ENCODE results near the gene PDE2A.

PDE2A gene

GRCh38 chr11:72683782-72684200 lies 9.6 kb upstream of the PDE2A start:
- peak; percentile 55 for DNase-seq (ENCODE audit: low read depth)

GRCh38 chr11:72682858-72683243 lies 8.6 kb upstream of the PDE2A start:
- no peak for DNase-seq (ENCODE audit: low read depth)

- no peak for DNase-seq (ENCODE audit: low read depth)
Observed at GRCh38 chr11:72682238-72682857, 8.1 kb upstream of the PDE2A start.

- no peak for DNase-seq (ENCODE audit: low read depth)
Observed at GRCh38 chr11:72681226-72682153, 7.3 kb upstream of the PDE2A start.

GRCh38 chr11:72680624-72681158 lies 6.5 kb upstream of the PDE2A start:
- no peak for DNase-seq (ENCODE audit: low read depth)

GRCh38 chr11:72679869-72680268 lies 5.6 kb upstream of the PDE2A start:
- no peak for DNase-seq (ENCODE audit: low read depth)

GRCh38 chr11:72678524-72678923 lies 4.3 kb upstream of the PDE2A start:
- DNase-seq (ENCODE audit: low read depth), result no peak

- DNase-seq (ENCODE audit: low read depth), result peak; percentile 39
Observed at GRCh38 chr11:72676861-72677341, 2.7 kb upstream of the PDE2A start.

- no peak for DNase-seq (ENCODE audit: low read depth)
Observed at GRCh38 chr11:72675221-72675620, 999 bp upstream of the PDE2A start.

GRCh38 chr11:72673284-72673942 lies 809 bp downstream of the PDE2A start:
- DNase-seq (ENCODE audit: low read depth), result no peak

- no peak for DNase-seq (ENCODE audit: low read depth)
Observed at GRCh38 chr11:72672597-72673238, 1.5 kb downstream of the PDE2A start.

GRCh38 chr11:72671152-72672099 lies 2.8 kb downstream of the PDE2A start:
- DNase-seq (ENCODE audit: low read depth), result no peak

GRCh38 chr11:72670041-72670440 lies 4.2 kb downstream of the PDE2A start:
- no peak for DNase-seq (ENCODE audit: low read depth)

- no peak for DNase-seq (ENCODE audit: low read depth)
Observed at GRCh38 chr11:72669527-72669926, 4.7 kb downstream of the PDE2A start.

GRCh38 chr11:72668629-72669347 lies 5.4 kb downstream of the PDE2A start:
- DNase-seq (ENCODE audit: low read depth), result no peak

- no peak for DNase-seq (ENCODE audit: low read depth)
Observed at GRCh38 chr11:72665911-72666472, 8.2 kb downstream of the PDE2A start.

- no peak for DNase-seq (ENCODE audit: low read depth)
Observed at GRCh38 chr11:72662036-72662435, 12.2 kb downstream of the PDE2A start.

- no peak for DNase-seq (ENCODE audit: low read depth)
Observed at GRCh38 chr11:72661486-72661885, 12.7 kb downstream of the PDE2A start.

GRCh38 chr11:72658989-72659640 lies 15.1 kb downstream of the PDE2A start:
- no peak for DNase-seq (ENCODE audit: low read depth)
